Right forelimb (tissue), 1 donor: ENCODE data around the gene INPP5A.

Experiments
- DNase-seq: peaks from one replicate; pipeline ENCODE4 v3.0.0-alpha.2; 2018

The INPP5A gene

DNA sequence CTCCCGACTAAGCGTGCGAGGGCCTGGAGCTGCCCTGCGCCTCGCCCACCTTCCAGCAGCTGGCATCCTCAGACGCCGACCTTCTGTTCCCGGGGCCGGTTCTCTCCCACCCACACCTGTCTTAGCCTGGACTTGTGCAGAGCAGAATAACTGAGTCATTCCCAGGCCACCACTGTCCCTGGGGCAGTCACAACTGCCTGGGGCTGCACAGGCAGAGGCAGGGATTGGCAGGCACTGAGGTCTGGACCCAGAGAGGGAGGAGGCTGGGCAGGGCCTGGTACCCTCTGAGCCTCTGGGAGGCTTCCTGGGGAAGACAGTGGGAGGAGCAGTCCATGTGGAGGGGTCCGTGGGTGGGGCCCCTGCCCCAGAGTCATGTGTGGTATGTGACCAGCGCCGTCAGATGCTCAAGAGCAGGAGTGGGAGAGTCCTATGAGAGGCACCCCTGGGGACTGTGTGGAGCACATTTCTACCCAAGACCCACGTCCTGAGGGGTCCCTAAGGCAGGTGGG lies 174.1 kb downstream of the INPP5A start:
- DNase-seq: peak; percentile 27

DNA sequence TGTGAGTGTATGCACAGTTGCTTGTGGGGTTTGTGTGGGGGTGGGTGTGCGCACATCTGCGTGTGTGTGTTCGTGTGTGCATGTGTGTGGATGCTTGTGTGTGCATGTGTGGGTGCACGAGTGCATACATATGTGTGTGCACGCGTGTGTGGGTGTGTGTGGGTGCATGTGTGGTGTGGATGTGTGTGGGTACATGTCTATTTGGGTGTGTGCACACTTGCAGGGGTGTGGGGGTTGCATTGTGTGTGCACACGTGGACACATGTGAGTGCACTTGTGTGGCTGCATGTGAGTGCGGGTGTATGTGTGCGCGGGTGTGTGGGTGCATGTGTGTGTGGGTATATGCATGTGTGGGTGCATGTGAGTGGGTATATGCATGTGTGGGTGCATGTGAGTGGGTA lies 174.7 kb downstream of the INPP5A start:
- DNase-seq: no peak

DNA sequence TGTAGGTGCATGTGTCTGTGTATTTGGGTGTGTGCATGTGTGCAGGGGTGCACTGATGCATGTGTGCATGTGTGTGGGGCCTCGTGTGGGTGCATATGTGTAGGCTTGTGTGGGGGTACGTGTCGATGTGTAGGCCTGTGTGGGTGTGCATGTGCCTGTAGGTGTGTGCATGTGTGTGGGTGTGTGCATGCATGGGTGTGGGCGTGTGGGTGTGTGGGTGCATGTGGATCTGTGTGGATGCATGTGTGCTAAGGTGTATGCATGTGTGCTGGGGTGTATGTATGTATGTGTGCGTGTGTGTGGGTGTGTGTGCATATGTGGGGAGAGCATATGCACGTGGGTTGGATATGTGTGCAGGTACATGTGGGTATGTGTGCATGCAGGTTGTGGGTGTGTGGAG lies 175.2 kb downstream of the INPP5A start:
- peak; percentile 35 for DNase-seq

DNA sequence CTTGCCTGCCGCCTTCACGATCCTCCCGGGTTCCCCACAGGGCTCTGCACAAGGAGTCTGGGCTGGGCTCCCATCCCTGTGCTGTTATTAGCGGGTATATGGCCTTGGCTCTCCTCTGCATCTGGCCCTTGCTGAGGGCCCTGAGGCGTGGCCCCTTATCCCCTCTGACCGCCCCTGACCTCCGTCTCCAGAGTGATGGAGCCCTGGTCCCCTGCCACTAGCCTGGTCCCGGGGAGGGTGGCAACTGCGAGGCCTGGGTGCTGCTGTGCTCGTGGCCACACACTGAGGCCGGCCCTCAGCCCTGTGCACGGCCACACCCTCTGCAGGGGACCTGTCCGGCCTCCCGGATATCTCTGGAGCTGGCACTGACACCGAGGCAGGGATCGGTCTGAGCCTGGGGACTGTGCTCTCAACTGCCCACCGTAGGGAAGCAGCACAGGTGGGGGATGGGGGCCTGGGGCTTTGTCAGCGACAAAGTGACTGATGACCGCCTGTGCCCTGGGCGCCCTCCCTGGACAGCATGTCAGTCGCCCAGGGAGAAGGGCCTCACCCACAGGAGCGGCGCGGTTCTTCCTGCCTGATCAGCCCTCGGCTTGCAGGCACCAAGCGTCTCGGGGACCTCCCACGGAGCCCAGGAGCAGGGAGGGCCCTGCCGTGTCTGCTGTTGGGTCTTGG lies 176.0 kb downstream of the INPP5A start:
- peak; percentile 40 for DNase-seq

DNA sequence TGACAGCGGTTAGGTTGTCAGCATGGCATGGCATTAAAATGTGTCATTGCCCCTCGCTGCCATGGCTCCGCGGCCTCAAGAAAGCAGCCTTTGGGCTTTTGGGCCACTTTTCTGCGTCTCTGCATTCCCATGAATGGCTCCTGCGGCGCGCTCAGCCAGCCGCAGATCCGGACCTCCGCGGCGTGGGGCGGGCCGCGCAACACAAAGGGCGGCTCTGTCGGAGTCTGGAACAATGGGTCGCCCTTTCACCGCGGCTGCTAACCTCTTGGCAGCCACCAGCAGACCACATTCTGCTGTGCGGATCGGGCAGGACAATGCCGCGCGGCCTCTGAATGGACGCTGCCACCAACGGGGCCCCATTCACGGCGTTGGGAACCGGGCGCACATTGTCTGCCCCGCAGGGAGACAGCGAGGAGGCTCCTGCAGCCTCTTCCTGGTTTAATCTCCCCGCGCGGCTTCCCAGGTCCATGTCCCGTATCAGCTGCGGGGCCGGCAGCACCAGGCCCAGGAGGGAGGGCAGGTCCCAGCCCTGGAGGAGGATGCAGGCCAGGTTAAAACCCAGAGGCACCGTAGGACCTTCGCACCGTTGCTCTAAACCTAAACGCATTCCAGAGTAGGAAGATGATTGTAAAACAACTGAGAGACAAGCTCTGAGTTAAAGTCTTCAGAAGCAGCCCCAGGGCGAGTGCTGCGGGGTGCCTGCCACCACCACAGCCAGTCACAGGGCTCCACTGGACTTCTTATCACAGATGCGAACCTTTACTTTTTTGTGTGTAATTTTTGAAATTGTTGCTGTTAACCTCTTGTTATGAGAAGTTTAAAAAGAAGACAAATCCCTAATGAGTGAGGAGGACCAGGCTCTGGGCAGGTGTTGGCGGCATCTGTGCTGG lies 176.8 kb downstream of the INPP5A start:
- DNase-seq: peak; percentile 40

DNA sequence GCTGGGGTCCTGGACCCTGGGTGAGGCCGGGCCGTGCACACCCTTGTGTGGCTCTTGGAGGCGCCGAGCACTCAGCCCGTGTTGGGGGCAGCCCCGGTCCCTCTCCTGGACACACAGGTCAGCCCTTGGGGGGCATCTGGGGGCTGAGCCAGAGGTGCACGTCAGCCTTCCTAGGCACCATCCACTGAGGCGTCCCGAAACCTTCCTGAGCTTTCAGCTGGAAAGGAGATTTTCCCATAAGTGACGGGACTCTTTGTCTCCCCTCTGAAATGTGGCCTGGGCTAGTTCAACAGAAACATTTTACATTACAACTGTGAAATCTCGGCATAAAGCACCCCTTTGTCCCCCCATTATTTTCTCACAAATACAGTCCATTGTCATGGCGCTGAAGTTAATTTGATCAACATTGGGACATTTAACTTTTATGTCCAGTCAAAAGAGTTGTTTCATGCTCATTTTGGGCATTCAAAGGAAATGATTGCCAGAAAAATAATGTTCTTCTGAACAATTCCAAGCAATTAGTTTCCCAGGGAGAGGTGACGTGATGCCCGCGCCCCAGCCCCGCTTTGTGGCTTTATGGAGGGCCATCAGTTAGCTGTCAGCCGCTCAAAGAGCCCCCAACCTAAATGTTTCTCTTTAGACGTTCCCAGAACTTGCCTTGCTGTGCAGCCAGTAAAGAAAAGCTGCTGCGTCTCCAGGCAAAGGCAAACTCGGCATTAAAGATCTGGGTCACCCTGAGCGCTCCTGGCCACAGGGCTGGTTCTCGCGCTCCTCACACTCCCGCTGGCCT lies 177.6 kb downstream of the INPP5A start:
- DNase-seq: peak; percentile 36

DNA sequence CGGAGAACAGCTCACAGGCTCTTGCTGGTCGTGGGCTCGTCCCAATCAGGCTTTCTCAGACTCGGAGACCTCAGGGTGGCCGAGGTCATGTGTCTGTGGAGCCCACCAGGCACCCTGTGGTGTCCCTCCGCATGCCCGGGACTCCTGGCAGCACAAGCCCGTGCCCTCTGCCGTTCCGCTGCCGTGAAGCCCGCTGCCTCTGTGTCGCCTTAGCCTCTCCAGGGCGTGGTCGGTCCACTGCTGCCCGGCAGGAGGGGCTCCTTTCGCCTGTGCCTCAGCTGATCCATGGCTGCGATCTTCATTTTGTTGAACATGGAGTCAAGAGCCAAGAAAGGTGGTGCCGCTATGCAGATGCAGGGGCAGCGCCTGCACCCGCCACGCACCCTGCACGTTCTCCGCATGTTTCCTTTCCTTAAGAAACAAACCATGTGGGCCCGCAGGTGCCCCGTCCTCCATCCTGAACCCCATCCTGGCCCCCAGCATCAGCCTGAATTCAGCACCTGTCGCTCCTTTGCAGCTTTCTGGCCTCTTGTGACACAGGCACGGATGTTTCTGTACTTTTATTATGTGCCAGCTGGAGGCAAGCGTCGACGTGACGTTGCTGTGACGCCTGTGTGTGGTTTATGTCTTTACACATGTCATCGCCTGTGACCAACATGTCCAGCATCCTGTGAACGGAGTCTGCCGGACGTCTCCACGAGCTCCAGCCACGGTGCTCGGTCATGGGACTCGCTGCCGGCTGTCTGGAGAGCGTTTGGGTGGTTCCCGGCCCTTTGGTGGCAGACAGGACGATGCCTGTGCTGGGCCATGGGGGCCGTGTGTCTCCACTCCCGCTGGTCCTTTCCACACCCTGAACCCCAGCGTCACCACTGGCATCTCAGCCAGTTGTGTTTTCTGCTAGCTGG lies 178.4 kb downstream of the INPP5A start:
- DNase-seq: peak; percentile 32

DNA sequence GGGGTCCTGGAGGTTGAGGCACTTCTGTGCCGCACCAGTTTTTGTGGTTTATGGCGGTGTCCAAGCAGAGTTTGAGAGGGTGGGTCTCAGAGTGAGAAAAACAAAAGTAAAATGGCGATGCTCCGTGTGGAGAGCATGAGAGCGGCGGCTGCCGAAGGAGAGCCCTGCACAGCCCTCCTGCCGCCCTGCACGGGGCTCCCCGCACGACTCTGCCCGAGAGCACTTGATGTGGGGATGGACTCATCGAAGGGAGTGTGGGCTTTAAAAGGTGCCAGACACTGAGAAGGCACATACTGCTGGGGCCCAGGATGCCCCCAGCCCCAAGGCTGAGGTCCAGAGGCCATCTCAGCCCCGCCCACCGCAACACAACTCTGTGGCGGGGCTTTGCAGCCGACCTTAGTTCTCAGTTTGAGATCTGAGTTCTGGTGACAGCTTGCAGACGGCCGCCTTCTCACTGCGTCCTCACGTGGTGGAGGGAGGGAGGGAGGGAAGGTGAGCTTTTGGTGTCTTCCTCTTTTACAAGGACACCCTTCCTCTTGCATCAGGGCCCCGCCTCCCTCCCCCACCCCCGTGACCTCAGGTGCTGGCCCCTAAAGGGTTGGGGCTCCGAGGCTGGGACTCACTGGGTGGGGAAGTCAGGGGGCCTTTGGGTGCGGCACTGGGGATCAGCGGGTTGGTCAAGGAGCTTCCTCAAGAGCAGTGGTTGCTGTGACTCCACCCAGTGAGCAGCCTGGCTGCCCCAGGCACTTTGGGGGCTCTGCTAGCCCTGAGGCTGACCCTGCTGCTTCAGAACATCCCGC lies 179.3 kb downstream of the INPP5A start:
- peak; percentile 36 for DNase-seq

DNA sequence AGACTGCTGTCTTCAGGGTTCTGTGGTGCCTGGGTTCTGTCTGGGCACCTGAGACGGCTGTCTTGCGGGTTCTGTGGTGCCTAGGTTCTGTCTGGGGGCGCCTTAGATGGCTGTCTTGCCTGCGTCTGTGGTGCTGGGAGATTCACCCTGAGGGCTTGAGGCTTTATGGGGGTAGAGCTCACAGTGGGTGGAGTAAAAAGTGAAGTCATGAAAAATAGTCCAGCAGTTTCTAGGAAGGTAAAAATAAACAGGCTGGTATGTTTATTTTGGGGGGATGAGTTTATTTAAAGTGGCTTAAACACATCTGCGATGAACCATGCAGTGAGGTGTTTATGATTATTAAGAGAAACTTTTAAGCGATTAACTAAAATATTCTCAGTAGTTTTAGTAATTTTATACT lies 184.1 kb downstream of the INPP5A start:
- no peak for DNase-seq

DNA sequence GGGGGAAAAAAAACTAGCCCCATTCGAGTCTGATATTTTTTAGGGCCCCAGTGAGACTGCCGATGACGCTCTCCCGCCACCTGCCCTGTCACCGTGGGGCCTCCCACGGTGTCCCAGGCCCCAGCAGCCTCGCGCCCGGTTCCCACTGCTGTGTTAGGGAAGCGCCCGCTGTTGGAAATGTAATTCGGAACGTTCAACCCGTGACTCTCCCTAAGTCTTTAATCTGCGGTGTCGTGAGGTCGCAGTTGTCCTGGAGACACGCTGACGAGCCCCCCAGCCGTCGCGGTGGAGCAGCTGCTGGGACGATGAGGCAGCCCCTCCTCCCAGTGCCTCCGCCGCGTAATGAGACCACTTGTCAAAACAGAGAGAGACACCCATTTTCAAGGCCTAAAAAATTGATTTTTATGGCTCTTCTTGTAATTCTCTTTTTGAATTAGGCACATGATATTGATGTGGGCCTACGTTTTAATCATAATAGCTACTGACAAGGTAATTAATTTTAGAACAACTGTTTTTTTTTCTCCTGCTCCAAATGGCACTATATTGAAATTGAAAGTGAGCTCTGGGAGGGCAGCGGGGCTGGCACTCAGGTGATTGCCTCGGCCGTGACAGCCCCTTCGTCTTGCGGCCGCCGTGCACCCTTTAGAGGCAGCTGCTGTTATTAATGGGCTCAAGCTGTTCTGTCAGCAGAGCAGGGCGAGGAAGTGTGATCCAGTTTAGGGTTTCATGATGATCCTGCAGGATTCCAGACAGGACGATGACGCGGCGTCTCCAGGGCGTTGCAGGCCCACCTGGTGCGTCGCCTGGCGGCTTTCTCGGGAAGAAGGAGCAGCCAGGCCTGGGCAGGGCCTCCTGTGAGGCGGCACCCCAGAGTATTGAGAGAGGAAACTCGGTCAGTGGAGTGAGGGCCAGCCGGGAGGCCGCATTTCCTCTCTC lies 185.1 kb downstream of the INPP5A start:
- peak; percentile 83 for DNase-seq

DNA sequence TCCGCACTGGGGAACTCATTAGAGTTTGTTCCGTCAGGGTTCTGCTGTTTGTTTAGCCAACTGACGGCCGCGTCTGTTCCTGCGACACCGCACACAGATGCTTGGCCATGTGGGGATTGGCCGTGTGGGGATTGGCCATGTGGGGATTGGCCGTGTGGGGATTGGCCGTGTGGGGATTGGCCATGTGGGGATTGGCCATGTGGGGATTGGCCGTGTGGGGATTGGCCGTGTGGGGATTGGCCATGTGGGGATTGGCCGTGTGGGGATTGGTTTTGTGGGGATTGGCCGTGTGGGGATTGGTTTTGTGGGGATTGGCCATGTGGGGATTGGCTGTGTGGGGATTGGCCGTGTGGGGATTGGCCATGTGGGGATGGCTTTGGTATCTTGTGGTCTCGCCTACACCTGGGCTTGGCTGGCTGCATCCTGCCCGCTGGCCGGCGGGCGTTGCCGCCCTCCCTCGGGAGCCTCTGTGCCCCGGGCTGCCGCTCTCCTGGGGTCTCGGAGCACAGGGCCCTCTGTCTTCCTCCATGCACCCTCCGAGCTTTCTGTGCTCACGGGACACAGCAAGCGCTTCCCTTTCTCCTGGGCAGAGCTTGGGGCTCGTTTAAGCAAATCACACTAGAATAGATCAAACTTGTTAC lies 185.9 kb downstream of the INPP5A start:
- no peak for DNase-seq

DNA sequence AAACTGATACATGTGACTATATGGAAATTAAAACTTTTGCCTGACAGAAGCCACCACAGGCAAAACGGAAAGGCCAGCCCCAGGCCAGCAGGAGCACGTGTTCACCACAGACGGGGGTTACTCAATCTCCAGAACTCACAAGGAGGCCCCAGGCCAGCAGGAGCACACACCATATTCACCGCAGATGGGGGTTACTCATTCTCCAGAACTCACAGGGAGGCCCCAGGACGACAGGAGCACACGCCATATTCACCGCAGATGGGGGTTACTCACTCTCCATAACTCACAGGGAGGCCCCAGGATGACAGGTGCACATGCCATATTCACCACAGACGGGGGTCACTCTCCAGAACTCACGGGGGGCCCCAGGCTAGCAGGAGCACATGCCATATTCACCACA lies 186.9 kb downstream of the INPP5A start:
- DNase-seq: no peak

DNA sequence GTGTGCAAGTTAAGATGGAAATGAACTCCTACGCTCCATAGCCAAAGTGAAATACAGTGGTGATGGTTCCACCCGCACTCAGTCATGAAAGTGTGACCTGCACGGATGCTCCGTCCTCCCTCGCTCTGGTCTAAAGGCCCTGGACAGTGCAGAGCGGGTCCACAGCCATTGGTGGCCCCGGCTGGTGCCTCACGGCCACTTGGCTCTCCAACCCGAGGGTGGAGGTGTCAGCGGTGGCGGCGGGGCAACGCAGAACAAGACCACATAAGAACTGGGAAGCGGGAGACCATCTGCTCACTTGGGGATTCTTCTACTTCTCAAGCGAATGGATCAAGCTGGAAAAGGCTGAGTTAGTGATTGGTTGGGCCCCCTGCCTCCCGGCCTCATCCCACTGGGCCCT lies 187.6 kb downstream of the INPP5A start:
- no peak for DNase-seq

DNA sequence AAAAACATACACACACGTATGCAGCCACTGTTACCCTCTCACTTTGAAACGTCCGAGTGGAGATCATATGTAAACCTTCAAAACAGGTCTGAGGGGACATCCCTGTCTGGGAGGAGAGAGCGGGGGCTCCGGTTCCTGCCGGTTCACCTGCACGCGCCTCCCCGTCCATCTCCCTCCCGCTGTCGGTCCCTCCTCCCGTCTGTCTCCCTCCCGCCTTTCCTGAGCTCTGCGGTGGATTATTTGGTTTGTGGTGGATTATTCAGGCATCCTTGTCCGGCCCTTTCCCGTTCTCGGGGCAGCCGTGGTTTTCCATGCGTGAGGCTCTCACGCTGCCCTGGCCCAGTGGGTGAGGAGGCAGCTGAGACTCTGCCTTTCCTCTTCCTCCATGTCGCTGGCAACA lies 188.6 kb downstream of the INPP5A start:
- no peak for DNase-seq

DNA sequence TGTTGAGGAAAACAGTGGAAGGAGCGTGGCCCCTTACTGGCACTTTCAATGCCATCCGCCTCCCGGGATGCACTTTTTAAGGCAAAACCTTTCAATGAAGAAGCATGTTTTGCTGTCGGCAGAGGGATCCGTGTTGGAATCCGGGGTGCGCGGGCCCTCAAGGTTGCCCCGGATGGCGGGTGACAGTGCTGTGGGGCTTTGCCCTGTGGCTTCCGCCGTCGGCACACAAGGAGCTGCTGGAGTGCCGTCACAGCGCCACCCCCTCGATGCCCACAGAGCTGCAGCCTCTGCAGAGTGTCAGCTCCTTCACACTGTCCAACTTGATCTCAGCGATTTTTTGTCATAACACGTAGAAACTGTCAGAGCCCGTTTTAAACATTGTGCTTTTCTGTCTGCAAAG lies 189.4 kb downstream of the INPP5A start:
- no peak for DNase-seq

DNA sequence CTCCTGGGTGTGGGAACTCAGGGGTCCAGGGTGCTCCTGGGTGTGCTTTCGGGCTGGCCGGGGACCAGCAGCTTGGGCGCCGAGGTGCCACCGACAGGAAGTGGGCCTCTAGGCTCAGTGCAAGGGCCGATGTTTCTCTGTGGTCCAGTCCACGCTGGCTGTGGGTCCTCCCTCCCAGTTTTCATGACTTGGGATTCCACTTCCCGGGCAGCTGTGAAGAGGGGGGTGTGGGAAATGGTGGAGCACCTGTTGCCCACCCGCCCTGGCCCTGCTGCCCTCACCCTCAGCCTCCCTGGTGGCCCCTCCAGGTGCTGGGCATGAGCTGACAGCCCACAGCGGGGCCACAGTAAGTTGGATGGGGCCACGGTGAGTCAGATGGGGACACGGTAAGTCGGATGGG lies 189.8 kb downstream of the INPP5A start:
- no peak for DNase-seq

DNA sequence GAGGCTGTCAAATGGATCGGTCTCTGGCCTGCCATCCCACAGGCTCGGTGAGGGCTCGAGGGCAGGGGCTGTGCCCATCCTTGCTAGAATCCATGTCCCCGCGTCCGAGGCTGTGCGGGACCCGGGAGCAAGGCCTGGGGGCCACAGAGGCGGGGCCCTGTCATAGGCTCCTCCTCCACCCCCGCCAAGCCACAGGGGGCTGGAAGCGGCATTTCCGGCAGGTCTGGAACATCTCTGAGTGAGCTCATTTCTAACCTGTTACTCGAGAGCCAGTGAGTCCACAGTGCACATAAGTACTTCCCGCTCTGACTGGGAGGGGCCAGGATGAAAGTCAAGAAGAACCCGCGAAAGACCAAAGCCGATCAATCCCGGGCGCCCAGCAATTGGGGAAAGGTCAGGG lies 190.7 kb downstream of the INPP5A start:
- DNase-seq: no peak

DNA sequence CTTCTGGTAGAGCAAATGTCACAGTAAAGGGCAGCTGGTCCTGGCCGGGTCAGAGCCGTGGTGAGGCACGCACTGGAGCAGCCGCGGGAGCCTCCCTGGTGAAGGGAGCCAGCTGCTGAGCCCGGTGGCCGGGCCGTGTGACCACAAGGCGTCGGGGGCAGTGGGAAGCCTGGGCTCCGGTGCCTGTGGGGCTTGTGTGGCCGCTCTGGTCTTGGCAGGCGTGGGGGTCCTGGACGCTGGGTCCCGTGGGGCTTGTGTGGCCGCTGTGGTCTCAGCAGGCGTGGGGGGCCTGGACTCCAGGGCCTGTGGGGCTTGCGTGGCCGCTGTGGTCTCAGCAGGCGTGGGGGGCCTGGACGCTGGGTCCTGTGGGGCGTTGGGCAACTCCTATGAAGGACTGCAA lies 191.2 kb downstream of the INPP5A start:
- DNase-seq: no peak

DNA sequence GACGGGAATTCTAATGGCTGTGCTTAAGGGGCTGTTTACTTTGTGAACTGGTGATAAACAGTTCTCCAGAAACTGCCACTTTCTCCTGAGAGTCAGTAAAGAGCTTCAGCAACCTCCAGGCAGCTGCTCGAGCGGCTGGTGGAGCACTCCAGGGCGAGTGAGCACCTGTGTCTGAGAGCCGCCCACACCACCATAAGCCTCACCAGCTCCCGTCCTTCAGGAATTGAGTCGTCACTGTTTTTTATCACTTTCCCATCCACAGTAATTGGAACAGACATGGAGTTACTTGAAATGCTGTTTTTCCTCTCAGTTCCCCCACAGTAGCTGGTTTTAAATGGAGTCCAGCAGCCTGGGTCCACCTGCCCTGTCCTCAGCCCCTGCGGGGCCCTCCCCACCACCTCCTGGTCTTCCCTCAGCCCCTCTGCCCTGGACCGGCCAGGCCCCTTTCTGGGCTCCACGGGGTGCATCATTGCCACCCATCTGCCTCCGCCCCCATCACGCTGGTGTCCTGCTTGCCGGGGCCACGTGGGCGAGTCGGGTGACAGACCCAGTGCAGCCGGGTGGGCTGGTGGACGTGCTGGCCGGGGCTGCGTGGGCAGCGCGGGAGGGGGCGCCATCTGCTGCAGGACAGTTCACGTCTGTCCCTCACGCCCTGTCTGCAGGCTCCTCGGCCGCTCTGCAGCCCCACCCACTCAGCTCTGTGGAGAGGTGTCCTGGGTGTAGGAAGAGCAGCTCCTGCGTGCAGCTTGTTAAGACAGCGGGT lies 192.4 kb downstream of the INPP5A start:
- no peak for DNase-seq
